ENCODE results near the gene ADAMTS16.

Gene ADAMTS16

DNA sequence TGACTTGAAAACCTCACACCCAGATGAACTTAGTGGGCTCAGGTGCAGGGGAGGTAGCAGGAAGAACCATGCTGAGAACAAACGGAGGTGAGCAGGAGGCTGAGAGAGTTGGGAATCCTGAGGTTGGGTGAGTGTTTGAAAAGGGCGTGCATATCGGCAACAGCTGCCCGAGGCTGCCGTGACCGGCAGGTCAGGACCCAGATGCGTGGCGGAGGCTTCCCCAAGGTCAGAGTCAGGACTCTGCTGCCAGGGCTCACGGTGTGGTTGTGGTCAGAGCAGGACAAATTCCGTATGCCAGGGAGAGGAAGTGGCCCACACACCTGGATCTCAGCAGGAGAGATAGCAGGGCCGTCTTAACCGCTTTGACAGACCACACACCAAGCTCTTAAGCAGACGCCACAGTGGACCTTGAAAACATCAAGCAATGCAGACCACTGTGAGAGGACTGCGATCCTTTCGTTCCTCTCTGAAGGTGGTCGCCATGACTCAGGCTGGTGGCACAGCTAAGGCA is 43.1 kb downstream of the ADAMTS16 start:
- peak; percentile 43 for DNase-seq (ENCODE audit: low spot score)

DNA sequence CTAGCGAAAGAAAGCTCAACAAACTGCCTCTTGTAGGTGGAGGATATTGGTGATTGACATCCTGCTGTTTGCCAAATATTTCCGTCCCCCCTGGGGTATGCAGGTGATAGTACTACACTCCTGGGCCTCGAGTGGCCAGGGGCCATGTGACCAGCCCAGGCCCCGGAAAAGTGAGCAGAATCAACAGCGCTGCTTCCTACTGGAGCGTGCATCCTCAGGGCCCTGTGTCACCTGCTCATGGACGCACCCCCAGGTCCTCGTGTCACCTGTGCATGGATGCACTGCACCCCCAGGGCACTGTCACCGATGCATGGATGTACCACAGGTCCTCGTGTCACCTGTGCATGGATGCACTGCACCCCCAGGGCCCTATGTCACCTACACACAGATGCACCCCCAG is 43.8 kb downstream of the ADAMTS16 start:
- no peak for DNase-seq (ENCODE audit: low spot score)

DNA sequence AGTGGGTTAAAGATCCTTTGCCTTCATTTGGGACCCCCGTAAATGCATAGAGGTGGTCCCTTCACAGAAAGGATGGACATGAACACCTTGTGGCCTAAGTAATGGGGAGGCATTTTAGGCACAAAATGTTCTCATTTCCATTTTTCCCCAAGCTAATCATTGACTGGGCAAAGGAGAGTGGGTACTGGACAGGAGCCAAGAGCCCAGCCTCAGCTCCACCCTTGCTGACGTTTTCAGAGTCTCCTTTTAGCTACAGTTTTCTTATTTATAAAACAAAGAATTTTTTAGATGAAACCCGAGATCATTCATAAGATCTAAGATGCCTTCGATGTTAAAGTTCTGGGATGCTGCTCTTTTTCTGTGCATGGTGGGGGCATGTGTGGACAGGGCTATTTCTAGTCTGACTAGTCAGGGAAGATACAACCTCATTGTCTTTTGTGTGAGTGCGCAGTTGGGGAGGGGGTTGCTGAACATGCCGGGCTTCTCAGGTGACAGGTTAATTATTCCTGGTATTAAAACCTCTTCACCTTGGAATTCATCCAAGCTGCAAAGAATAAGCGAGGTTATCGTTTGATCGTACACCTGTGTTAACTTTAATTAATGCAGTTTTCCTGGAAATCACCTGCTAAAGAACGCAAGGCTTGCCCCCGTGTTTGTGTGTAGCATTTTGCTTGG is 48.4 kb downstream of the ADAMTS16 start:
- peak; percentile 55 for DNase-seq (ENCODE audit: low spot score)

DNA sequence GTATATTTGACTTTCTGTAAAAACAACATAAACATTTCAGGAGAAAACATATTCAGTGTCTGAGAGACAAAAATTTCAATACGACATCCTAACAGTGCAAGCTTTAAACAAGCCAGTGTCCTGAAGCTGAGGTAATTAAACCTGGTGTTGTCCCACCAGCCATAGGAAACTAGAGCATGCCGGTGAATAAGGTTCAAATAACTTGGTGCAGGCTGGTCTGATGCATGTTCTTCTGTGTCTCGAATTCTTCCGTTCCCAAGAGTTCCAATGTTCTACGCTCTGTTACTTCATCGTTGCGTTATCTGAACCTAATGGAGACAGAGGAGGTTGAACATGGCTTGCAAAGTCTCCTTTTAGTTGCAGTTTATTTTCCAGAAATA is 48.9 kb downstream of the ADAMTS16 start:
- DNase-seq (ENCODE audit: low spot score) = no peak

DNA sequence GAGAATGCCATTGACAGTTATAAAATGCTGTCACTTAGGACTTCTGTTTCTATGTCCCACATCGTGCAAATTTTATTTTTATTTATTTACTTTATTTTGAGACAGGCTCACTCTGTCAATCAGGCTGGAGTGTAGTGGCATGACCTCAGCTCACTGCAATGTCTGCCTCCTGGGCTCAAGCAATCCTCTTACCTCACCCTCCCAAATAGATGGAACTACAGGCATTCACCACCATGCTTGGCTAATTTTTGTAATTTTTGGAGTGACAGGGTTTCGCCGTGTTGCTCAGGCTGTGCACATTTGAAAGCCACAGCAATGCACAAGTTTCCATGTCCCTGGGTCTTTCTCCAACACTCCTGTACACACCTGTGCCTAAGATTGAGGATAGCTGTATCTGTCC is 51.8 kb downstream of the ADAMTS16 start:
- DNase-seq (ENCODE audit: low spot score) = peak; percentile 84

DNA sequence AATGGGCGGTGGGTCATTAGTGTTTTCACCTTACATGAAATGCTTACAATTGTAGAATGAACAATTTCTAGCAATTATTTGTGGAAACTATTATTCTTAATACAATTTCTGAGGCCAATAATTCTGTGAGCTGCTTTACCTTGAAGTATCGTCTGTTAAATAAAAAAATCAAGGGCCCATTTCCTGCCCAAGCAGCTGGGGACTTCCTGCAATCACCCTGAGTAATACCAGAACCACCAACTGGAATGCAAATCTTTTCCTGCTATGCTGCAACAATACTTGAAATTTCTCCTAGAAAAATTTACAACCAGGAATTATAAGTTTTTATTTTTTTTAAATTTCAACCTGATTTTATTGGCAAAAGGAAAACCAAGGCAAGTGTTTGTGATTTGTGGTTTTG is 52.6 kb downstream of the ADAMTS16 start:
- peak; percentile 71 for DNase-seq (ENCODE audit: low spot score)

DNA sequence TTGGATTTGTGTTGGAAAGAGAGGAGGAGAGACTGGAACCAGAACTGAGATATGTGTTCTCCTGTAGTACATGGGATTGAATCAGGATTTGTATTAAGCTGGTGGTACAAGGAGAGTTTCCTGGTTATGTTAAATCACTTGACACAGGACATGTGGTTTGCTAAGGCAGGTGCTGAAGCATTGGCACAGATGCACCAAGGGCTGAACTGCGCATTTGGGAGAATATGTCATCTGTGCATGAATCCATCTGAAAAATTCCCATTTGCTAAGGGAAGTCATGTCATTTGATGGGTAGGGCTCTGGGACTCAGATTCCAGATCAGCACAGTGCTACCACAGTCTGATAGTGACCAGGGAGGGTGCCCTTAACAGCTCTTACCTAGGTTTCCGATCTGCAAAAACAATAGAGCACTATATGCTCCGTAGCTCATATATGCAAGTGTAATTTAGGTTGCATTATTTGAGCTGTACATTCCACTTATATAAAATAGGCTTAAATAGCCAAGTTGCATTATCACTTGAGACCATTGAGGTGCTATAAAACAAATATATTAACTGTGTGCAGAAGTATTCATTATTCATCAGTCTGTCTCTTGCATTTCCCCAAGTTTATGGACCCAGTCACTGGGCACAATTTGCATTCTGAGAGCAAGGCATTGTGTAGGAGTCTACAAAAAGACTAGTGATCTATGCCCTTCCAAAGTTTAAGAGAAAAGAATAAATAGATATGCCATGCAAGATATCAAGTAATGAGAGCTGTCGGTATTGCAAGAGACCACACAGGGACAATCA is 55.2 kb downstream of the ADAMTS16 start:
- no peak for DNase-seq (ENCODE audit: low spot score)

DNA sequence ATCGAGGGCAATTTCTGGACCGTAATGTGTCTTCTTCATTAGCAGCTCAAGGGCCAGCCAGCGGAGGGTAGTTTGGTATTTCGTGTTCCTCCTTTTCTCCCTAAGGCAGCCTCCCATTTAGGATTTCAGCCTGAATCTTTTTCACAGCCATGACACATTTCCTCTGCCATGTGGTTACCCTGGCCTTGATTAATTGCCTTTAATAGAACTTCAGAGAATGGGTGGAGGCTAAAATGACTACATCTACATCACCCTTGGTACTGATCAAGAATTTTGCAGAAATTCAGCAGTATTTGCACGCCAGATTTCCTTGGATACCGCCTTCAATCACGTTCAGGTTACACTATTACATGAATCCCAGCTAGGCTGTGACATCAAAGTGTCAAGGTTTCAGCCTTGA is 58.0 kb downstream of the ADAMTS16 start:
- DNase-seq (ENCODE audit: low spot score) = no peak

DNA sequence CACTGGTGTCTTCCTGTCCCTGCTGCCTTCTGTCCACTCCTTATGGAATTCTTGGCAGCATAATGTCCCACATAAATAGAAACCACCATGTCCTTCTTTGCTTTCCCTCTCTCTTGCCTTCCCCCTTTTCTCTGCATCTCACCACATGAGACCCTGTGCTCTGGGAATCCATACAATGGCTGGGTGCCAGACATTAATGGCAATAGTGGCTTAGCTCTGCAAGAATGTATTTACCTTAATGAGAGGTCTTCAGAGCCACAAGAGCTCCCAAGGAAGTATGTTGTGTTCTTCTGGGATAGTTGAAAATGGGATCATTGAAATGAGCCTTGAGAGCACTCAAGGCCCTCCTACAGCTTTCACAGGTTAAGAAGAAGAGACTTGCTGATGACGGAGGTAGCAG is 58.7 kb downstream of the ADAMTS16 start:
- no peak for DNase-seq (ENCODE audit: low spot score)

DNA sequence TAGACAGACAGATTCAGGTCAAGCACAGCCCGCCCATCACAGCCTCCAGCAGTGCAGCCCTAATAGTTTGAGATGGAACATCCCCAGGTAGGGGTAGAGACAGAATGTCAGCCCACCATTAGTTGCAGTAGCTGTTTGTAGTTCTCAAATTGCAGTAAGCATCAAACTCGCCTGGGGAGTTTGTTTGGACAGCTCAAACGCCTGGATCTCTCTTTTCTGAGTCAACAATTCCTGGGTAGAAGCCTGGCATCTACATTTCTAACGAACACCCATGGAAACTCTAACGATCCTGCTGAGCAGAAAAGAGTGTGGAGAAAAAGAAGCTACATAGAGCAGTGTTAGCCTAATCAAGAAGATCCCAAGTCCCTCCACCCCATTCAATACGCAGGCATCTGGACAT is 59.4 kb downstream of the ADAMTS16 start:
- DNase-seq (ENCODE audit: low spot score) = no peak

DNA sequence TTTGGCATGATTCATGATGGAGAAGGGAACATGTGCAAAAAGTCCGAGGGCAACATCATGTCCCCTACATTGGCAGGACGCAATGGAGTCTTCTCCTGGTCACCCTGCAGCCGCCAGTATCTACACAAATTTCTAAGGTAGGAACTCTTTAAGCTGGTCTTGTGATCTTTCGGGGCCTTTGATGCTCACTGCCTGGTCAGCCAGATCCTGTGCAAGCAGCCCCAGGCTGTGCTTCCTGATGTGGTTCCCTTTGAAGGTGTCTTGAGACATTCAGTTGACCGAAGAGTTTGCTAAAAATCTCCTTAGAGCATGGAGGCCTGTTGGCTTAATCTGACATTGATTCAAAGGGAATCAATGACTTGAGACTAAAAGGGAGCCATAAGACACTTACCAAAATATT is 60.0 kb downstream of the ADAMTS16 start:
- DNase-seq (ENCODE audit: low spot score) = no peak

DNA sequence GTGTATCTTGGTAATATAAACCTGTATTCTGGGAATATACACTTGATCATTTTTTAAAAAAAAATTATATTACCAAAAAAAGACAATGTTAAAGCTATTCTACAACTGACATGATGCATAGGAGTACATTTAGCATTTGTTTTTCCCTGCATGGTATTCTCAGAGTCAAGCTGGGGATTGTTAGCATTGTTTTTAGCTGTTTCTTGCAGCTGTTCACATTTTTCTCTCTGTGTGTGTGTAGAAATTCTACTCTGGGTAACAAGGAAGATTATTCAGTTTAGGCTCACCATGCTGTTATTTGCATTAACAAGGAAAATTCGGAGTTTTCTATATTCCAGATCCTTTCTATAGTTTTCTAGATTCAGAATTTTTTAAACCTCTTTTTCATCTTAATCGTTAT is 62.2 kb downstream of the ADAMTS16 start:
- DNase-seq (ENCODE audit: low spot score) = no peak

DNA sequence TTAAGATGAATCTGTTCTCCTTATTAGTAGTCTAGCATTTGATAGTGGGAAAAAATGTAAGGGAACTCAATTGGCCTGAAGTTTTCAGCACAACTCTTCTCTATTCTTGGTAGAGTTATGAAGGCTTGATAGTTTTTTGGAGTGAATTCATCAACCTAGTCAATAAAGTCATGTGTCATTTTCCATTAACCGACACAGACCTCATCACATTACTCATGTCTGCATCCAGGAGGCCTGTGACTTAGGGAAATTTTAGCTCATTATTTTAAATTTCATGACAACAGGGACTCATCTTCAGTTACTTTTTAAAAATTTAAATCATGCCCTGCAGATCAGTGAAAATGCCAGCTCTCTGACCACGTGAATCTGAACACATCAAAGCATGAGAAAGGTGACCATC is 63.3 kb downstream of the ADAMTS16 start:
- peak; percentile 70 for DNase-seq (ENCODE audit: low spot score)

DNA sequence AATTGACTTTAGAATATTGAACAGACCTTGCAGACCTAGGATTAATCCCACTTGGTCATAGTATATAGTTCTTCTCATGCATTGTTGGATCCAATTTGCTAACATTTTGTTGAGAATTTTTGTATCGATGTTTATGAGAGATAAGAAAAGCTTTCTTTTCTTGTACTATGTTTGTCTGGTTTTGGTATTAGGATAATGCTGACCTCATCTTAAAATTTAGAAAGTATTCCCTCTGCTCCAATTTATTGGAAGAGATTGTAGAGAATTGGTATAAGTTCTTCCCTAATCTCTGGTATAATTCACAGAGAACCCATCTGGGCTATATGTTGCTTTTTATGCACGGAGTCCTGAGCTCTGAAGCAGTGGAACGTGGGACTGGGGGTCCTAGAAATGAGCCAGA is 67.7 kb downstream of the ADAMTS16 start:
- DNase-seq (ENCODE audit: low spot score) = no peak

DNA sequence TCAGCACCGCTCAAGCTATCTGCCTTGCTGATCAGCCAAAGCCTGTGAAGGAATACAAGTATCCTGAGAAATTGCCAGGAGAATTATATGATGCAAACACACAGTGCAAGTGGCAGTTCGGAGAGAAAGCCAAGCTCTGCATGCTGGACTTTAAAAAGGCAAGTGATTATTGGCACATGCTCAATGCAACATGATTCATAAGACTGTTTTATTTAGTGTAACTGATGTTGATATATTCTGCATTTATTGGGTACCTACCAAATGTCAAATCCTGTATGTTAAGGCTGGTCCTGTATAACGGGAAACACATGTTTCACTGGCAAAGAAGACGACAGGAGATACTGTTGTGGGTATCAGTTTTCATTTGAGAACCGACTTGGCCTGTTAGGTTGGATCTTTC is 69.0 kb downstream of the ADAMTS16 start:
- DNase-seq (ENCODE audit: low spot score) = no peak

DNA sequence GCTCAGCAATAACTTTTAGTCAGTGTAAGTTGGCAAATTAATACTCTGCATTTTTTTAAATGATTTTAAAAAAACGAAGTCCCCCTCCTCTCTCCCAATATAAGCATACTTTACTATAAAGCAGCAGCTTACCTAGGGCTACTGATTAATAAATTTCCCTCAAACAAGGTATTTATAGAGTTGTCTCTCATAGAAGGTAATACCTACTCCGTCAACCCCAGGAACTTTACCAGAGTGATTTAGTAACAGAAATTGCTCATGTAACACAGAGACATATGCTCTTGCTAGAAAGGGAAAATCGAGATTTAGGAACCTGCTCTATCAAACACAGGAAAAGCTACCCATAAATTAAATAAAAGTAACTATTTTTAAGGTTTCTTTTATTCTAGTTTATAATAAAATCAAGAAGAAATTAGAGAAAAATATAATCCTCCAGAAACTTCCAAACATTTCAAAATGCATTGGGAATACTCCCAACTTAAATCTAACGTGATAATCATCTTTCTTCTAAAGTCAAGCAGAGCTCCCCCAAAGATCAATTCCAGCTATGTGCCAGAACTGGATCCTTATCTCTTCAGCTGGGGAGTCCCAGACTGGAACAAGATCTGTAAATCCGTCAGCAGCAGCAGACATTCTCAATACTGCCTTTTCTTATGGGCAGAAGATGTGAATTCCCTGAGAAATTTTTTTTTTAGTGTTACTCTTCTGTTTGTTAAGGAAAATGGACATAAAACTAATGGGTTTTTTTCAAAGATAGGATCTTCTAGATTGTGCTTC is 69.6 kb downstream of the ADAMTS16 start:
- no peak for DNase-seq (ENCODE audit: low spot score)

DNA sequence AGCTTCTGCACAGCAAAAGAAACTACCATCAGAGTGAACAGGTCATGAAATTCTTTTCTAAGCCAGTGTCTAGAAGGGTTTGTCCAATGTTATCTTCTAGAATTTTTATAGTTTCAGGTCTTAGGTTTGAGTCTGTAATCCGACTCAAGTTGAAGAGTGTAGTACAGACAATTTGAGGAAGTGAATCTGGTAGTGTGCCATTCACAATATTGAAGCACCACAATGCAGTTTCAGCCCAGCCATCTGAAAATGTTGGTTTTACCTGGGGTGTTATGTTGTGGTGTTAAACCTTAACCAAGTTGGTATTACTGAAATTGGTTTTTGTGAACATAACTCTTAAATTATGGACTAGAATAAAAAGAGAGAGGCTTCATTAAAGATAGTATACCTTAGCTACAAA is 77.2 kb downstream of the ADAMTS16 start:
- no peak for DNase-seq (ENCODE audit: low spot score)

DNA sequence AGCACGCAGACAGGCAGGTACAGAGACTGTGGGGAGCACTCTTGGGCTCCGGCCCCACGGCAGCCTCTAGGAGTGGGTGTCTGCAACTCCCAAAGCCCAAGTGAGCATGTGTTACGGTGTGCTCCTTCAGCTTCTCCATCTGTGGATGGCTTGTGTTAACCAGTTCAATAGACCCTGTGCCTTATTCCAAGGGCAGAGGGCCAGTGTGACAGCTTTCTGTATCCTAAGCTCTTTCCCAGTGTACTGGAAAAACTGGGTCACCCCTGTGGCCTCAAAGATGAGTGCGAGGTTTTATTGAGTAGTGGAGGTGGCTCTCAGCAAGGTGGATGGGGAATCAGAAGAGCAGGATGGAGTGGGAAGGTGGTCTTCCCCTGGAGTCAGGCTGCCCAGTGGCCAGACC is 78.3 kb downstream of the ADAMTS16 start:
- DNase-seq (ENCODE audit: low spot score) = no peak

DNA sequence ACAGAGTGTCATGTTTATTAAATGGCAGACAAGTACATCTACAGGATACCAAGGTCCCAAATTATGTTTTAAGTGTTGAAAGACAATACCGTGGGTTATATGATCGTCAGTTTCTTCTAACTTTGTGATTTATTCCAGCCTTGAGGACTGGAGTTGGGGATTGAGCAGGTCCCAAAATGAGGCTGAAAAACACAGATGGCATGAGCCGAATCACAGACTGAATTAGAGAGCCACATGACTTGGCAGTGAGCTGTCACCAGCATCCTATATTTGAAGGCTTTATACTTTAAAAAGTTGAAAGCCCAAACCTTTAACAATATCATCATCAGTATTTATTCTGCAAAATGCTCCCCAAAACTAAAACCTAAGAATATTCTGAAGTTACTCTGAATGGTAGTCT is 79.4 kb downstream of the ADAMTS16 start:
- no peak for DNase-seq (ENCODE audit: low spot score)

DNA sequence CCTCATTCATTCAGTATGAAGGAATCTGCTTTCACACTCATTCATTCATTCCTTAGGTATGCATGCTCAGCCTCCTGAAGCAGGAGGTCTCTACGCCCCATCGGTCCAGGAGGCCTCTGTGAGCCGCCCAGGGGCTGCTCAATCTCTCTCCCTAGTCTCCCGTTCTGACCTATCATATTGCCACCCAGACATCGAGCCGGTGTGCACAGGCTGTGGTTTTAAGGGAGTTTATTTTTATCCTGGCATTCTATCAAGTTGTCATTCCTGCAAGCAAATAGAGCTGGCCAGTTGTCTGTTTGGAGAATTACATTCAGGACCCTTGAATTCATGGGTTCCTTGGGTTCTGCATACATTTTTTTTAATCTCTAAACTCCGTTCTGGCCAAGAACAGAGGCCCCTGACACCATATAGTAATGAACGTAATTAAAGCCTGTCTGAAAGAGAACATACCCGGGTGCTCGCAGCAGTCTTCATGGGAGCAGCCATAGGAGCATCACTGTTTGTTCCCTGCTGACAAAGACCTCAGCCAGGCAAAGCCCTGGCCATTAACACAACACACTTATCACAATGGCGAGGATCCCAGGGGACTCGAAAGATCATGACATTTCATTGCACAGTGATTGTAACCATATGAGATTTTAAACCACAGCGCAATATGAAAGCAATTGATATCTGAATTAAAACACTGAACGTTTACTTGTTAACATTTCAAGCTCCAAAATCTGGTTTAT is 80.9 kb downstream of the ADAMTS16 start:
- peak; percentile 20 for DNase-seq (ENCODE audit: low spot score)

DNA sequence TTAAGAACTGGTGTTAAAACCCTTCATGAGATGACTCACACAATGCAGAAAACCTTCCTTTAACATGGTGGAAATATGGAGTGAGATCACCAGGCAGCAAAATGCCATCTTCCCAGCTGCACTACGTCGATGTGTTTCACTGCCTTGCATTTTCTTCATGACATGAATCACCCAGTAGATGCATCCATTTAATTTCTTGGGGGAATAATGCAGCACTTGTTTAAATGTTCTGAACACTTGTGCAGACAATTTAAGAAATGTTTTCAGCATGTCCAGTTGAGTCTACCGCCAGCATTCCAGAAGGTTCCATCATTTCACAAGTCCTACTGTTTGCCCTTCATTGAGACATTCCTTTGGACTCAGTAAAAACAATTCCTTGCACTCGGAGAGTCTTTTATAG is 81.6 kb downstream of the ADAMTS16 start:
- DNase-seq (ENCODE audit: low spot score) = peak; percentile 11

DNA sequence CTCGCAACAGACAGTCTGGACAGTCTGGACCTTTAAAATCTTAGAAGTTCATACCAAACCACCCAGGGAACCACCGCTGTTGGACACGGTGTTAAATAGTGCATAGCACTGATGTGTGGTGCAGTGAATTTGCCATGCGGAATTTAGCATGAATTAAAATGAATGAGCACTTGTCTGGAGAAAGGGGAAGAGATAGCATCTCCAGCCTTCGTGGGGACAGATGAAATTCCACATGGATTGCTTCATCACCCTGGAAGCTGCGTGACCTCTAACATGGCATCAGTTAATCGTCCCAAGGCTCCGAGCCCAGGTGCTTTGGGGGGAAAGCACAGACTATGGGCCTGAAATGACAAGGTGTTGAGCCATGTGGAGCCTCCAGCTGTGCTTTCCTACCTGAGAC is 91.4 kb downstream of the ADAMTS16 start:
- DNase-seq (ENCODE audit: low spot score) = no peak
